HEK293 (cell line): Measurements from ENCODE around the gene C5orf15.

Experiments
- YY1 ChIP-seq: fragments of 450-650 bp; formaldehyde crosslinking; IDR thresholded peaks from 2 replicates; pipeline ENCODE4 v1.5.1; 2018; ENCODE audit warnings: missing biosample characterization, missing genetic modification characterization
- ZNF391 ChIP-seq: fragments of 450-650 bp; formaldehyde crosslinking; IDR thresholded peaks from 2 replicates; pipeline ENCODE4 v1.5.1; 2016; ENCODE audit warnings: low read depth, missing biosample characterization, missing genetic modification characterization, borderline replicate concordance
- TF ChIP-seq, protein P1 (sequence below): fragments of 450-650 bp; formaldehyde crosslinking; IDR thresholded peaks from 2 replicates; pipeline ENCODE4 v1.5.1; 2016; ENCODE audit warnings: missing biosample characterization, missing genetic modification characterization, low read depth

DNA sequence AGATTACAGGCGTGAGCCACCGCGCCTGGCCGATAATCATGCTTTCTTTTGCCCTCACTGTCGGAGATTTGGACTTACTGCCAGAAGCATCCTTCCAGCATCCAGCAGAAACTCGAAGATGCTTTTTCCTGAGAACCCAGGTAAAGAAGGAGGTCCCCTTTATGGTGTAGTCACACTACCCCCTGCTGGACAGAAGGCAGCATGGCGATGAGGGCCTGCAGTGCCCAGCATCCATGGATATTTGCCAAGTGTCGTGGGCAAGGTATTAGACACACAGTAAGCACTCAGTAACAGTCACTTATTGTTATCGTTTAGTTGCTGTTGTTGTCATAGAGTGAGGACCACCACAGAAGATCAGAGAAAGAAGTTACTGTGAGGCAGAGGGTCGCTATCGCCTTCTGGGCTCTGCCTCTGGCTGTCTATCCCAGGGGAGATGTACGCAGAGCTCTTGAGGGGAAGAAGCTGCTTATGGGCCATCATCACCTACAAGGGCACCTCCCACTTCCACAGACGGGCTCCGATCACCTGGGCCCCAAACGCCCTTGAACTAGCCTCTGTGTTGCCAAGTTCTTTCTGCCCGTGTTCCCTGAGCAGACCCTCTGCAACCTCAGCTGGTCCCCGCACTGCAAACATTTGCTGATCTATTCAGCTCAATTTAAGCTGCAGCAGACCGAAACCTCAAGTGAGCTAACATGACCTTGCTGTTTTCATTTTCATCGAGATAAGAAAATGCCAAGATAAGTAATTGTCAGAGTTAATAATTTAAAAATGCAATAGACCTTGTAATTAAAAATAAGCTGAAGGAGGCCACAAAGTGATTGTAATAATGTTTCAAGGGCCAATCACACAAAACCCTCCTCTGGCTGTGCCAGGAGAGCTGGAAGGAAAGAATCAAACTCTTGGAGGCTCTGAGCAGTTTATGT is 23.9 kb downstream of the C5orf15 start:
- TF ChIP-seq YY1 (no peak), ZNF391 (tag by site-specific recombination) (no peak)
- TF ChIP-seq, protein P1, sequence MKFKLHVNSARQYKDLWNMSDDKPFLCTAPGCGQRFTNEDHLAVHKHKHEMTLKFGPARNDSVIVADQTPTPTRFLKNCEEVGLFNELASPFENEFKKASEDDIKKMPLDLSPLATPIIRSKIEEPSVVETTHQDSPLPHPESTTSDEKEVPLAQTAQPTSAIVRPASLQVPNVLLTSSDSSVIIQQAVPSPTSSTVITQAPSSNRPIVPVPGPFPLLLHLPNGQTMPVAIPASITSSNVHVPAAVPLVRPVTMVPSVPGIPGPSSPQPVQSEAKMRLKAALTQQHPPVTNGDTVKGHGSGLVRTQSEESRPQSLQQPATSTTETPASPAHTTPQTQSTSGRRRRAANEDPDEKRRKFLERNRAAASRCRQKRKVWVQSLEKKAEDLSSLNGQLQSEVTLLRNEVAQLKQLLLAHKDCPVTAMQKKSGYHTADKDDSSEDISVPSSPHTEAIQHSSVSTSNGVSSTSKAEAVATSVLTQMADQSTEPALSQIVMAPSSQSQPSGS (tag by site-specific recombination) = no peak
